ENCODE results near the gene C1orf21.

DNA sequence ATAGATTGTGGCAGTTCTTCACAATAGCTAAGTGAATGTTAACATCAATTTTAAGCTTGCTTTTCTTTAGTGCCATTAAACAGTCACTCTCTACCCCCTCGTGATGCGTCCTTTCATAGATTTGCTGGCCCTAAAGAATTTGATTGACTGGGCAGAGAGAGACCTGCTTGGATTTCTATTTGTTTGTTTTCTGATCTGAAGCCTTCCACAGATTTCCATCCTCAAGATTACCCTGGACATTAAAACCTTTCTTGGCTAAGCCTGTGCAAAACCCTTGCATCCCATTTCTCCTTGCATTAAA lies 17.8 kb downstream of the C1orf21 start:
- no peak for TF ChIP-seq POLR2A (IDR thresholded peaks at IDR 0.05)
- TF ChIP-seq, protein P1, sequence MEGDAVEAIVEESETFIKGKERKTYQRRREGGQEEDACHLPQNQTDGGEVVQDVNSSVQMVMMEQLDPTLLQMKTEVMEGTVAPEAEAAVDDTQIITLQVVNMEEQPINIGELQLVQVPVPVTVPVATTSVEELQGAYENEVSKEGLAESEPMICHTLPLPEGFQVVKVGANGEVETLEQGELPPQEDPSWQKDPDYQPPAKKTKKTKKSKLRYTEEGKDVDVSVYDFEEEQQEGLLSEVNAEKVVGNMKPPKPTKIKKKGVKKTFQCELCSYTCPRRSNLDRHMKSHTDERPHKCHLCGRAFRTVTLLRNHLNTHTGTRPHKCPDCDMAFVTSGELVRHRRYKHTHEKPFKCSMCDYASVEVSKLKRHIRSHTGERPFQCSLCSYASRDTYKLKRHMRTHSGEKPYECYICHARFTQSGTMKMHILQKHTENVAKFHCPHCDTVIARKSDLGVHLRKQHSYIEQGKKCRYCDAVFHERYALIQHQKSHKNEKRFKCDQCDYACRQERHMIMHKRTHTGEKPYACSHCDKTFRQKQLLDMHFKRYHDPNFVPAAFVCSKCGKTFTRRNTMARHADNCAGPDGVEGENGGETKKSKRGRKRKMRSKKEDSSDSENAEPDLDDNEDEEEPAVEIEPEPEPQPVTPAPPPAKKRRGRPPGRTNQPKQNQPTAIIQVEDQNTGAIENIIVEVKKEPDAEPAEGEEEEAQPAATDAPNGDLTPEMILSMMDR (IDR thresholded peaks at IDR 0.05 in 8 of 11, conservative IDR thresholded peaks at IDR 0.05 in 3 of 11) = no peak
- TF ChIP-seq POLR2AphosphoS5 (IDR thresholded peaks at IDR 0.05) = no peak
